ENCODE results near the gene CACNA1S.
A peak's percentile ranks its signal among the peaks of the same experiment; 100 is the strongest.

The CACNA1S gene

GRCh38 chr1:201113451-201114244, 1.4 kb upstream of the CACNA1S start:
- no peak overlapping the region for H3K27ac ChIP-seq (ENCODE audit: low read depth, low read length)
- H3K36me3 ChIP-seq (ENCODE audit: insufficient read depth, low read length): no peaks in the 10 kb centered on the region
- H3K9me3 ChIP-seq (ENCODE audit: low read length): no peaks in the 10 kb centered on the region
- H3K4me1 ChIP-seq (ENCODE audit: insufficient read depth, low read length): peaks cover 4% of the 10 kb centered on the region
- H3K4me3 ChIP-seq (ENCODE audit: low read depth in 1 of 2, low read length in 2 of 2): peak overlapping the region in 1 of 2 donors; percentile 74
- H3K9ac ChIP-seq (ENCODE audit: low read length): no peak overlapping the region
- H3K27me3 ChIP-seq (ENCODE audit: control insufficient read depth in 1 of 2, insufficient read depth in 2 of 2, low read length in 2 of 2): peaks cover 0 to 15% of the 10 kb centered on the region in 2 donors

- Histone ChIP-seq H3K4me3 (ENCODE audit: low read depth in 1 of 2, low read length in 2 of 2) (no peak overlapping the region), H3K27me3 (ENCODE audit: control insufficient read depth in 1 of 2, insufficient read depth in 2 of 2, low read length in 2 of 2) (peaks cover 0 to 15% of the 10 kb centered on the region in 2 donors), H3K27ac (ENCODE audit: low read depth, low read length) (no peak overlapping the region), H3K36me3 (ENCODE audit: insufficient read depth, low read length) (no peaks in the 10 kb centered on the region), H3K9me3 (ENCODE audit: low read length) (no peaks in the 10 kb centered on the region), H3K4me1 (ENCODE audit: insufficient read depth, low read length) (peaks cover 4% of the 10 kb centered on the region), H3K9ac (ENCODE audit: low read length) (no peak overlapping the region)
These were observed 700 bp upstream of the CACNA1S start for GRCh38 chr1:201112926-201113325.

GRCh38 chr1:201111672-201112071, 554 bp downstream of the CACNA1S start:
- Histone ChIP-seq H3K9me3 (ENCODE audit: low read length) (no peaks in the 10 kb centered on the region), H3K9ac (ENCODE audit: low read length) (no peak overlapping the region), H3K4me1 (ENCODE audit: insufficient read depth, low read length) (peaks cover 4% of the 10 kb centered on the region), H3K27me3 (ENCODE audit: control insufficient read depth in 1 of 2, insufficient read depth in 2 of 2, low read length in 2 of 2) (peaks cover 0 to 15% of the 10 kb centered on the region in 2 donors), H3K27ac (ENCODE audit: low read depth, low read length) (no peak overlapping the region), H3K4me3 (ENCODE audit: low read depth in 1 of 2, low read length in 2 of 2) (no peak overlapping the region), H3K36me3 (ENCODE audit: insufficient read depth, low read length) (no peaks in the 10 kb centered on the region)

GRCh38 chr1:201111156-201111555, 1.1 kb downstream of the CACNA1S start:
- Histone ChIP-seq H3K4me3 (ENCODE audit: low read depth in 1 of 2, low read length in 2 of 2) (no peak overlapping the region), H3K27ac (ENCODE audit: low read depth, low read length) (no peak overlapping the region), H3K4me1 (ENCODE audit: insufficient read depth, low read length) (peaks cover 4% of the 10 kb centered on the region), H3K9me3 (ENCODE audit: low read length) (no peaks in the 10 kb centered on the region), H3K27me3 (ENCODE audit: control insufficient read depth in 1 of 2, insufficient read depth in 2 of 2, low read length in 2 of 2) (peaks cover 0 to 15% of the 10 kb centered on the region in 2 donors), H3K36me3 (ENCODE audit: insufficient read depth, low read length) (no peaks in the 10 kb centered on the region), H3K9ac (ENCODE audit: low read length) (no peak overlapping the region)

GRCh38 chr1:201110616-201111015, 1.6 kb downstream of the CACNA1S start:
- H3K27ac ChIP-seq (ENCODE audit: low read depth, low read length): no peak overlapping the region
- H3K9me3 ChIP-seq (ENCODE audit: low read length): no peaks in the 10 kb centered on the region
- H3K4me1 ChIP-seq (ENCODE audit: insufficient read depth, low read length): peaks cover 4% of the 10 kb centered on the region
- no peak overlapping the region for H3K4me3 ChIP-seq (ENCODE audit: low read depth in 1 of 2, low read length in 2 of 2)
- no peak overlapping the region for H3K9ac ChIP-seq (ENCODE audit: low read length)
- H3K27me3 ChIP-seq (ENCODE audit: control insufficient read depth in 1 of 2, insufficient read depth in 2 of 2, low read length in 2 of 2): peaks cover 0 to 15% of the 10 kb centered on the region in 2 donors
- no peaks in the 10 kb centered on the region for H3K36me3 ChIP-seq (ENCODE audit: insufficient read depth, low read length)

- Histone ChIP-seq H3K27me3 (ENCODE audit: control insufficient read depth in 1 of 2, insufficient read depth in 2 of 2, low read length in 2 of 2) (peaks cover 0 to 11% of the 10 kb centered on the region in 2 donors), H3K9ac (ENCODE audit: low read length) (no peak overlapping the region), H3K4me1 (ENCODE audit: insufficient read depth, low read length) (peaks cover 4% of the 10 kb centered on the region), H3K4me3 (ENCODE audit: low read depth in 1 of 2, low read length in 2 of 2) (no peak overlapping the region), H3K9me3 (ENCODE audit: low read length) (no peaks in the 10 kb centered on the region), H3K36me3 (ENCODE audit: insufficient read depth, low read length) (no peaks in the 10 kb centered on the region), H3K27ac (ENCODE audit: low read depth, low read length) (no peak overlapping the region)
These were observed 2.1 kb downstream of the CACNA1S start for GRCh38 chr1:201110138-201110537.

GRCh38 chr1:201109651-201110050, 2.6 kb downstream of the CACNA1S start:
- no peak overlapping the region for H3K4me3 ChIP-seq (ENCODE audit: low read depth in 1 of 2, low read length in 2 of 2)
- H3K9ac ChIP-seq (ENCODE audit: low read length): no peak overlapping the region
- peaks cover 4% of the 10 kb centered on the region for H3K4me1 ChIP-seq (ENCODE audit: insufficient read depth, low read length)
- H3K27me3 ChIP-seq (ENCODE audit: control insufficient read depth in 1 of 2, insufficient read depth in 2 of 2, low read length in 2 of 2): peaks cover 0 to 8% of the 10 kb centered on the region in 2 donors
- no peaks in the 10 kb centered on the region for H3K36me3 ChIP-seq (ENCODE audit: insufficient read depth, low read length)
- H3K9me3 ChIP-seq (ENCODE audit: low read length): no peaks in the 10 kb centered on the region
- H3K27ac ChIP-seq (ENCODE audit: low read depth, low read length): no peak overlapping the region

GRCh38 chr1:201108614-201109013, 3.6 kb downstream of the CACNA1S start:
- H3K27me3 ChIP-seq (ENCODE audit: control insufficient read depth in 1 of 2, insufficient read depth in 2 of 2, low read length in 2 of 2): no peaks in the 10 kb centered on the region
- no peak overlapping the region for H3K9ac ChIP-seq (ENCODE audit: low read length)
- no peak overlapping the region for H3K4me3 ChIP-seq (ENCODE audit: low read depth in 1 of 2, low read length in 2 of 2)
- H3K36me3 ChIP-seq (ENCODE audit: insufficient read depth, low read length): no peaks in the 10 kb centered on the region
- H3K9me3 ChIP-seq (ENCODE audit: low read length): no peaks in the 10 kb centered on the region
- no peak overlapping the region for H3K27ac ChIP-seq (ENCODE audit: low read depth, low read length)
- no peaks in the 10 kb centered on the region for H3K4me1 ChIP-seq (ENCODE audit: insufficient read depth, low read length)

GRCh38 chr1:201105688-201106087, 6.5 kb downstream of the CACNA1S start:
- Histone ChIP-seq H3K4me1 (ENCODE audit: insufficient read depth, low read length) (no peaks in the 10 kb centered on the region), H3K9me3 (ENCODE audit: low read length) (no peaks in the 10 kb centered on the region), H3K27ac (ENCODE audit: low read depth, low read length) (no peak overlapping the region), H3K9ac (ENCODE audit: low read length) (no peak overlapping the region), H3K27me3 (ENCODE audit: control insufficient read depth in 1 of 2, insufficient read depth in 2 of 2, low read length in 2 of 2) (no peaks in the 10 kb centered on the region), H3K36me3 (ENCODE audit: insufficient read depth, low read length) (no peaks in the 10 kb centered on the region), H3K4me3 (ENCODE audit: low read depth in 1 of 2, low read length in 2 of 2) (no peak overlapping the region)

- no peaks in the 10 kb centered on the region for H3K27me3 ChIP-seq (ENCODE audit: control insufficient read depth in 1 of 2, insufficient read depth in 2 of 2, low read length in 2 of 2)
- no peak overlapping the region for H3K27ac ChIP-seq (ENCODE audit: low read depth, low read length)
- no peak overlapping the region for H3K4me3 ChIP-seq (ENCODE audit: low read depth in 1 of 2, low read length in 2 of 2)
- H3K9ac ChIP-seq (ENCODE audit: low read length): no peak overlapping the region
- H3K9me3 ChIP-seq (ENCODE audit: low read length): no peaks in the 10 kb centered on the region
- H3K36me3 ChIP-seq (ENCODE audit: insufficient read depth, low read length): no peaks in the 10 kb centered on the region
- no peaks in the 10 kb centered on the region for H3K4me1 ChIP-seq (ENCODE audit: insufficient read depth, low read length)
These were observed 8.1 kb downstream of the CACNA1S start for GRCh38 chr1:201104141-201104540.

- no peak overlapping the region for H3K9ac ChIP-seq (ENCODE audit: low read length)
These were observed 8.6 kb downstream of the CACNA1S start for GRCh38 chr1:201103666-201104065.

More at GRCh38 chr1:201103666-201104065, 8.6 kb downstream of the CACNA1S start:
- H3K4me3 ChIP-seq (ENCODE audit: low read depth in 1 of 2, low read length in 2 of 2): no peak overlapping the region
- no peaks in the 10 kb centered on the region for H3K4me1 ChIP-seq (ENCODE audit: insufficient read depth, low read length)
- H3K36me3 ChIP-seq (ENCODE audit: insufficient read depth, low read length): no peaks in the 10 kb centered on the region
- no peaks in the 10 kb centered on the region for H3K27me3 ChIP-seq (ENCODE audit: control insufficient read depth in 1 of 2, insufficient read depth in 2 of 2, low read length in 2 of 2)
- H3K9me3 ChIP-seq (ENCODE audit: low read length): no peaks in the 10 kb centered on the region
- no peak overlapping the region for H3K27ac ChIP-seq (ENCODE audit: low read depth, low read length)
